Muscle of arm (tissue), 12 donors: Measurements from ENCODE around the gene METTL8. TPM values are rescaled to one million over a fixed set of nuclear protein-coding genes. Genes with fewer than 3 reads are reported as not detected.
"Not testable (repeated sequence)": the region's sequence is repeated elsewhere in the genome, so short reads cannot be mapped to it uniquely, and the experiment has no call there.

Experiments used
- DNase-seq: peaks from one replicate; pipeline ENCODE4 v3.0.0-alpha.2; 2013
- polyA plus RNA-seq, 12 donors: library from polyadenylated mRNA; unstranded; fragments of 120-200 nt; gene quantifications; one replicate each; pipeline ENCODE4 v1.2.1, GENCODE V29; 2013; ENCODE audit not compliant: insufficient read length in 12 of 12

METTL8 gene
- polyA plus RNA-seq, 12 donors, result 12.3 to 376 (median 15.6) TPM

DNA sequence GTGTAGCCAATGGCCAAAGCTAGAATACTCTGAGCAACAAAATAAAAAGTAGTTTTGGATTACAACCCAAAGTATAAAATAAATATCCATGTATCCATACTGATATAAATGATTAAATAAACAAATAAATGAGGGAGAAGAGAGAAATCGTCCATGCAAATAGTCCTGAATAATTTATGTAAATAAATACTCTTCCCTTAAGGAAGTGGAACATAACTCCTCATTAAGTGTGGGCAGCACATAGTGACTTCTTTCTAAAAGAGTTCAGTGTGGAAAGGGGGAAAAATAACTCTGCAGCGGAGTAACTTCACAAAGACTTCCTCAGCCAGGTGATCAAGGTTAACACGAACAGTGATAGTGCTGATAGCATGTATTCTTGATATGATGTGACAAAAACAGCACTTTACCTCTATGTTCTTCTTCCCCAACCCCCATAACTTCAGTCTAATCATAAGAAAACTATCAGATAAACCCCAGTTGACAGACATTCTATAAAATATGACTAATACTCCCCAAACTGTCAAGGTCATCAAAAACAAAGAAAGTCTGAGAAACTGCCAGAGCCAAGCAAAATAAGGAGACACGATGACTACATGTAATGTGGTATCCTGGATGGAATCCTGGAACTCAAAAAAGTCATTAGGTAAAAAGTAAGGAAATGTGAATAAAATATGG is 30.7 kb downstream of the METTL8 start:
- no peak for DNase-seq

DNA sequence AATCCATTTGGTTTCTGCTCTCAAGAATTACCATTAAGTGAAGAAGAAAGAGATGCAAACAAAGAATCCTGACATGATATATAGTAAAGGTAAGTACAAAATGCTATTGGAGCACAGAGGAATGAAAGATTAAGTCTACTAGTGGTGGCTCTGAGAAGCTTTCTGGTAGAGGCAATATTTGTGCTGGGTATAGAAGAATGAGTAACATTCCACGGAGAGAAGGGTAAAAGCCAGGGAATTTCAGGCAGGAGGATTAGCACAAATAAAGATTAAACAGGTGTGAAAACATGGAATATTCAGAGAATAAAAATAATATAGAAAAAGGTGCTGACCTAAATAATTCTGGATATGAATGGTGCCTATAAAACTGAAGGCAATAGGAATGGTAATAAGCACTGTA is 31.8 kb downstream of the METTL8 start:
- no peak for DNase-seq

DNA sequence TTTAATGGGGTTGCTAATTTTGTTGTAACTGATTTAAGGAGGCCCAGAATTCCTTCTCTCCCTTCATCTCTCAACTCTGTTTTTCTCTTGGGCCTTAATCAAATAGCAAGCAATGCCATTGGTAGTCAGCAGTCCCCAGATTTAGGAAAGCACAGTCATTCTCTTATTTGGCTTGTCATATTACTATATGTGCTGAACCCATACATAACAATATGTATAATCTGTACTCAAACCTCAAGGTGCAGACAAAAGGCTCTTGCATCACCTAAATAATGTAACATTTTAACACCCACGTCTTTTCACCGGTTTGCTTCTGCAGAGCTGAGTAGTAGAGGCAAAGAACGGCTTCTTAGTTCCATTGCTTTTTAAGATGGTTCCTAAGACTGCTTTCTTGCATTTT is 33.4 kb downstream of the METTL8 start:
- no peak for DNase-seq

DNA sequence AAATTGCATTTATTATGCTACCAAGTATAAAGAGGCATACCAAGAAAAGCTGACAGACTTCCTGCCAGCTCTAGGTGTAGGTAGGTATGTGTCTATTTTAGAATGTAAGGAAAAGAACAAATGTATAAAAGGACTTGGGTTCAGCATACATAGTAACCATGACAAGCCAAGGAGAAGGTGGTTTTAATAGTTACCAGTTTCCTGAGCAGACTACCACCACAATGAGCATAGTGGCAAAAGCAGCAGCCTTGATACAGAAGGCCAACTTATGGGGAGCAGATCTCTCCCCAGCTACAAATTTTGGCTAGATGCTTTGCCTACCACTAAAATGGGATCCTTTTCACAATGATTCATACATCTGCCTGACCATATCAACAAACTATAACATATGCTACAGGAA is 34.5 kb downstream of the METTL8 start:
- no peak for DNase-seq

DNA sequence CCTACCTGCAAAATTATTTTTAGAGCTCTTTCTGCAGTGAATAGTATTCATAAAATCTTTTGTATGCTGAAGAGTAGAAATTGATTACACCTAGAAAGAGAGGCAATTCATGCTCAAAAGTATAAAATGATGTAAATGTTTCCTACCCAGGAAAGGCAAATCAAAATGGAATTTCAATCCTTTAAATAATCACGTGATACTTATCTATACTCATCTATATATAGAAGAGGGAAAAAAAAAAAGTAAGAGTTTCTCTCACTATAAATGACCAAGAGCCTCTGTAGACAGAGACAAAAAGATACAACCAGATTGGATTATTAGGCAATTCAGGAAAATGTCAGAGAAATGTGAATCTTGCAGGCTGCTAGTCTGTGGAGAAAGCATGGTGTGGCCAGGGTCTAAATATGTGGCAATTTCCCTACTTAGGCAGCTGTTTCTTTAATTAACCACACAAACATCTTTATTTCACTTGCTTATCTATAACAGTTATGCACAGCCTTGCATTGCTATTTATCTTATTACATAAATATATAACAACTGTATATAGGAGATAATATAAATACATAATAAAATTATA is 39.5 kb downstream of the METTL8 start:
- DNase-seq, result no peak

DNA sequence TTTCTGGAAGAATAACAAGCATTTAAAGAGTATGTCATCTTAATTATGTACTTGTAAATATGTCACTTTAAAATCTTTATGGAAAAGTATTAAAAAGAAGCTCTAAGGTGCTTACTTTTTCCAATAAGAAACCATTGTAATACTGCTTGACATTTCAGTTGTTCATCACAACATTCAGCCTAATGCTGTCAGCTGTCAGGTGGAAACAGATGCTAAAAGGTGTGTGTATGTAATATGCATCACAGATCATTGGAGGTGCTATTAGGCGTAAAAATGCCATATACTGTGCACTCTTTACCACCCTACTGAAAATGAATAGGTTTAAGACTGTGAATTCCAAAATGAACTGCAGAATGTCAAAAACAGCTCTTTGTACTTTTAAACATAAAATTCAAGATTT is 40.3 kb downstream of the METTL8 start:
- no peak for DNase-seq

DNA sequence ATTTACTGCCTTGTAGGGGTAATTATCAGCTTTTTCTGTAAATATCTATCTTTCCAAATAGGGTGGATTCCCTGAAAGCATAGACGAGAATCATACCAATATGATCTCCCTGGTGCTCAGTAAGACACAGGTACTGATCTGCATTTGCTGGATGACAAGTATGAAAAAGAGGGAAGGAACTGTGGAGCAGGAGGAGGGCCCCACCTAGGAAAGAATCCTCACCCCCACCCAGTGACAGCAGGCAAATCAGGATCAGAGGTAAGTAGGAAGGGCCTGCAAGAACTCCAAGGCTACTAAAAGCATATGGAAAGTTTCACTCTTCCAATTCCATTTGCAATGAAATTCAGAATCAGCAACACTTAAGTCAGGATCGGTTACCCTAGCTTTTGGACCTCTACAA is 42.3 kb downstream of the METTL8 start:
- DNase-seq, result no peak

DNA sequence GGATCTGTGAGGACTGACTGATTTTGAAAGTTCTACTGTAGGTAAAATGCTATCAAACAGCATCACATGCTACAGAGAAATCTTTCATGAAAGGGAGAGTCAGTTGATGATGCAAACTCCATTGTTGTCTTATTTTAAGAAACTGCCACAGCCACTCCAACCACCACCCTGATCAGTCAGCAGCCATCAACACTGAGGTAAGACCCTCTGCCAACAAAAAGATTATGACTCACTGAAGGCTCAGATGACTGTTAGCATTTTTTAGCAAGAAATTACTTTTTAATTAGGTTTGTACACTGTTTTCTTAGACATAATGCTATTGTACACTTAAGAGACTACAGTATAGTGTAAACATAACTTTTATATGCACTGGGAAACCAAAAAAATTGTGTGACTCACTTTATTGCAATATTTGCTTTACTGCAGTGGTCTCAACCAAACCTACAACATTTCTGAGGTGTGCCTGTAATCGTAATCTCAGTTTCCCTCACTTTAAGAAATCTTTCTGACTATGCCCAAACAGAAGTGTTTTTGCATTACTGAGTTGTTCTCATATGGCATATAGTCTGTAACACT is 42.8 kb downstream of the METTL8 start:
- DNase-seq, result no peak

DNA sequence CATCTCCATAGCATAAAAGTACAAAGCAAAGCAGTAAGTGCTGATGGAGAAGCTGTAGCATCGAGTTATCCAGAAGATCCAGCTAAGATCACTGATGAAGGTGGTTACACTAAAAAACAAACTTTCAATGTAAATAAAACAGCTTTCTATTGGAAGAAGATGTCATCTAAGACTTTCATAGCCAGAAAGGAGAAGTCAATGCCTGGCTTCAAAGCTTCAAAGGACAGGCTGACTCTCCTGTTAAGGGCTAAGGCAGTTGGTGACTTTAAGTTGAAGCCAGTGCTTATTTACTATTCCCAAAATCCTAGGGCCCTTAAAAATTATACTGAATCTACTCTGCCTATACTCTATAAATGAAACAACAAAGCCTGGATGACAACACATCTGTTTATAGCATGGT is 44.0 kb downstream of the METTL8 start:
- DNase-seq, result no peak

DNA sequence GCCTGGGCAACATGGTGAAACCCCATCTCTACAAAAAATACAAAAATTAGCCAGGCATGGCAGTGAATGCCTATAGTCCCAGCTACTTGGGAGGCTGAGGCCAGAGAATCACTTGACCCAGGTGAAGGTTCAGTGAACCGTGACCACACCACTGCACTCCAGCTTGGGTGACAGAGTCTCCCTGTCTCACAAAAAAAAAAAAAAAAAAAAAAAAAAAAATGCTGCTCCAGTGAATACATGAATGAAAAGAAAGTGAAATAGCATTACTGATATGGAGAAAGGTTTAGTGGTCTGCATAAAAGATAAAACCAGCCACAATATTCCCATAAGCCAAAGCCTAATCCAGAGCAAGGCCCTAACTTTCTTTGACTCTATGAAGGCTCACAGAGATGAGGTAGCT is 44.5 kb downstream of the METTL8 start:
- no peak for DNase-seq

DNA sequence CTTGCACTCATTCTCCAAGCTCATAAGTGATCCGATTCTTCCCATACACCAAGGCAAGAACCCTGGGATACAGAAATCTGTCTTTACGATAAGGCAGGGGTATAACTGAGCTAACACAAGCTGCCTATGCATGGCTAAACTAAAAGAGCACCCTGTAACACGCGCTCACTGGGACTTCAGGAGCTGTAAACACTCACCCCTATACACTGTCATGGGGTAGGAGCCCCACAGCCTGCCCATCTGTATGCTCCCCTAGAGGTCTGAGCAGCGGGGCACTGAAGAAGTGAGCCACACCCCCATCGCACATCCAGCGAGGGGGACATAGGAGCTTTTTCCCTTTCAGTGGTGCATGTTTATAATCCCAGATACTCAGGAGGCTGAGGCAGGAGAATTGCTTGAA is 46.7 kb downstream of the METTL8 start:
- no peak for DNase-seq

DNA sequence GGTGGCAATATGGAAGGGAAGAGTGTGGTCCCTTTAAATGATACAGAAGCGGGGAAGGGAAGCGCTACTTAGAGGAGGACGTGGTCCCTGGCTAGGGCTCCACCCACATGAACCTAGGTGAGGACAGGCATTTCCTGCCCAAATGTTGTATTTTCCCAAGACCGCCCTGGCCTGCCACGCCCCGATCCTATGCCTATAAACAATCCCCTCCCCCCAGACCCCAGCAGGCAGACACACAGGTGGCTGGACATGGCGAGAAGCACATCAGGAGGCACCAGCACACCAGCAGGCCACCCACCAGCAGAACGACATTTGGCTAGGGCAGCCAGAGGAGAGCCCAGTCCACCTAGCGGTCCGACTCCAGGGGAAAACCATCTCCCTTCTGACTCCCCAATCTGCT is 47.2 kb downstream of the METTL8 start:
- no peak for DNase-seq

DNA sequence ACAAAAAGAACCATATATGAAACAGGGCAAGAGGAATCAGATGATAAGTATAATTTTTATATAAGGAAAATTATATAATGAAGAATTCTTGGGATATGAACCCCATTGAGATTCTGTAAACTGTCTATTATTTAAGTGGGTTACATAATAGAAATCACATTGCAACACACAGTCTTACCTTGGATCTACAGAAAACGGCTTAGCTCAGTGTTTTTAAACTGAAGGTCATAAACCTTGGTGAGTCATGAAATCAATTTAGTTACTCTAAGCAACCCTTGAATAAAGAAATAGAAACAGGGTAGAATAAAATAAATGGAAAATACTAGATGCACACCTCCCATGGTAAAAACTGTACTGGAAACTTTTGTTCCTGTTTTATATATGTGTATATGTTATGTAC is 50.7 kb downstream of the METTL8 start:
- DNase-seq, result no peak

DNA sequence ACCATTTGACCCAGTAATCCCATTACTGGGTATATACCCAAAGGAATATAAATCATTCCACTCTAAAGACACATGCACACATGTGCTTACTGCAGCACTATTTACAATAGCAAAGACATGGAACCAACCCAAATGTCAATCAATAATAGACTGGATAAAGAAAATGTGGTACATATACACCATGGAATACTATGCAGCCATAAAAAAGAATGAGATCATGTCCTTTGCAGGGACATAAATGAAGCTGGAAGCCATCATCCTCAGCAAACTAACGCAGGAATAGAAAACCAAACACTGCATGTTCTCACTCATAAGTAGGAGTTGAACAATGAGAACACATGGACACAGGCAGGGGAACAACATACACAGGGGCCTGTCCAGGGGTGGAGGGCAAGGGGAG is 51.6 kb downstream of the METTL8 start:
- not testable (repeated sequence) for DNase-seq

DNA sequence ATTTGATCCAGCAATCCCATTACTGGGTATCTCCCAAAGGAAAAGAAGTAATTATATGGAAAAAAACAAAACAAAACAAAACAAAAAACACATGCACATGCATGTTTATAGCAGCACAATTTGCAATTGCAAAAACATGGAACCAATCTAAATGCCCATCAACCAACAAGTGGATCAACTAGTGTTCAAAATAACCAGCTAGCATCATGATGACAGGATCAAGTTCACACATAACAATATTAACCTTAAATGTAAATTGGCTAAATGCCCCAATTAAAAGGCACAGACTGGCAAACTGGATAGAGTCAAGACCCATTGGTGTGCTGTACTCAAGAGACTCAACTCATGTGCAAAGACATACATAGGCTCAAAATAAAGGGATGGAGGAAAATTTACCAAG is 55.9 kb downstream of the METTL8 start:
- DNase-seq, result not testable (repeated sequence)

DNA sequence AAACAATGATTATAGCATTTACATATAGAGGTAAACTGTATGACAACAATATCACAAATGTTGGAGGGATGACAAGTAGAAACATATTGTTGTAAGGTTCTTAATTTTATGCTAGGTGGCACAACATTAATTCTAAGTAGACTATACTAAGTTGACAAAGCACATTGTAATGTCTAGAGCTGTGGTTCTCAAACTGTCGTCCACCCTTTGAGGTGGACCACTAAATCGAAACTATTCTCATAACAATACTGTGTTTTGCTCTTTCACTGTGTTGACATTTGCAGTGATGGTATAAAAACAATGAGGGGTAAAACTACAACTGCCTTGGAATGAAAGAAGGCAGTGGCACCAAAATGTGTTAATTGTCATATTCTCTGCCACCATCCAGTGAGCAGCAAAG is 66.1 kb downstream of the METTL8 start:
- DNase-seq, result no peak

DNA sequence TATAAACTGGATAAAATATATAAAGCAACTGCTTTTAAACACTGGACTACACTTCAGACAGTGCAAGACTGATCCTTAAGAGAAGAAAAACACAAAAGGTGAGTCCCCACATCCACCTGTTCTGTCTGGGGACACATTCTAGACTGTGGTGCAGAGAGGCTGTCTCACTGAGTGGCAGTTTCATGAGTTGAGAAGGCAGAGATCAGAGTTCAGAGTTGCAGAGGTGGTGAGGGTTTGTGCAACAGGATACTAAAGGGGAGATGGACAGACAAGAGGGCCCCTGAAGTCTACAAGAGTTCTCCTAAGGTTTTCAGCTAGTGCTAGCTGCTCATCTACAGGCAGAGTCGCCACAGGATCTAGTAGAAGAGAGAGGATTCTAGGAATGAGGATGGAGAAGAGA is 68.0 kb downstream of the METTL8 start:
- DNase-seq, result no peak

DNA sequence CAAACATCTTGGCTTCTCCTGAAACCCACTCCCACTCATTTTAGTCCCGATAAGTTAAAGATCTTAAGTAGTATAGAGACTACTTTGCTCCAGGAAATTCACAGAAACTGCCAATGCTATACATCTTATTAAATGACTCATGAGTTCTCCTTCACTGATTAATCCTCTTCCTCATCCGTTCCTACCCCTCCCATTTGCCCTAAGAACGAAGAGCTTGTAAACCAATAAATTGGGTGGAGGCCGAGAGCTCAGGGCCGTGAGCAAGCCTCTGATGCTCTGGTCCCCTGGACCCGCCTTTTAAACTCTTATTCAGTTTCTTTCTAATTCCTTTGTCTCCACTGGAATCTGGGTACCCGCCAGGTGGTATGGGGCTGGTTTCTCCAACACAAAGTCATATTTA is 68.6 kb downstream of the METTL8 start:
- DNase-seq, result no peak

DNA sequence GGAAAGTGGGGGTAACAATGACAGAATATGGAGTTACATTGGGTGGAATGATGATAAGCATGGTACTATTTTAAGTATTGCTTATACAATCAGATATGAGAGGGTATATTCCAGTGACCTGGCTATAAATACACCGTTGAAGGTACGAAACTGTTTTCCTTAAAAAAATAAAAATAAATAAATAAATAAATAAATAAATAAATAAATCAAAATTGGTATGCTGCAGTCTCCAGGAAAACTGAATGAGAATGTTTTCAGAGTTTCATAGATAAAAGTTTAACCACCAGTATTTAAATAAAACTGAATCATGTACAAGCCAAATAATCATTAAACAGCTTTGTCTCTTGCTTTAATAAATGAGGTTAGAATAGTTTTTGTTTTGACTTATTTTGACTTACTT is 71.4 kb downstream of the METTL8 start:
- DNase-seq, result no peak

DNA sequence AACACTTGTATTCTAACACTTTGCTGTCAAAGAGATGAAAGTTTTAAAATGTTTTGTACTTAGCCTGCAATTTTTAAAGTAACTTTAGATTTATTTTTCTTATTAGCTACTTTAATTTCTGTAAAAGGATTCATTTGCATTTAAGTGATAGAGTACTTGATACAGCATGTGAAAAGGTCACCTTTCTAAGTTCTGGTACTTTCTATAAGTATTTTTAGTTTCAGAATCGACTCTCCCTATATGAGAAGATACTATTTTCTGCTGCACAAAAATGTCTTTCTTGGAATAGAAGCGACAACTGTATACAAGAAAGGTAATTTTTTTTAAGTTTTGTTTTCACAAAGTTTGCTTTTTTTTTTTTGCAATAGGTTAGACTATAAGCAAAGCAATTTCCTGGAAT is 72.9 kb downstream of the METTL8 start:
- no peak for DNase-seq

DNA sequence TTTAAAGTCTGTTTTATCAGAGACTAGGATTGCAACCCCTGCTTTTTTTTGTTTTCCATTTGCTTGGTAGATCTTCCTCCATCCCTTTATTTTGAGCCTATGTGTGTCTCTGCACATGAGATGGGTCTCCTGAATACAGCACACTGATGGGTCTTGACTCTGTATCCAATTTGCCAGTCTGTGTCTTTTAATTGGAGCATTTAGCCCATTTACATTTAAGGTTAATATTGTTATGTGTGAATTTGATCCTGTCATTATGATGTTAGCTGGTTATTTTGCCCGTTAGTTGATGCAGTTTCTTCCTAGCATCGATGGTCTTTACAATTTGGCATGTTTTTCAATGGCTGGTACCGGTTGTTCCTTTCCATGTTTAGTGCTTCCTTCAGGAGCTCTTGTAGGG is 80.0 kb downstream of the METTL8 start:
- not testable (repeated sequence) for DNase-seq

DNA sequence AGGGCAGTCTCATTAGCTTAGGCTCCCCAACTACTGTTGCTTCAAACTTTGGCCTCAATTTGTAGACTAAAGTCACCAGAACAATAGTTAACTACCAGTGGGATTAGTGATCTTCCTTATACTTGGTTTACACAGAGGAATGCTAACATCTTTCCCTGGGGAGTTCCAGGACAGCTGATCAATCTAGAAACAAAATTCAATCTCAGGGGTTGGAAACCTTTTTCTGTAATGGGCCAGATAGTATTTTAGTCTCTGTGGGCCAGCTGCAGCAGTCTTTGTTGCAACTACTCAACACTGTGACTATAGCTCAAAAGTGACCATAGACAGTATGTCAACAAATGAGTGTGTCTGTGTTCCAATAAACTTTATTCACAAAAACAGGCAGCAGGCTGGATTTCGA is 85.7 kb downstream of the METTL8 start:
- DNase-seq, result no peak

DNA sequence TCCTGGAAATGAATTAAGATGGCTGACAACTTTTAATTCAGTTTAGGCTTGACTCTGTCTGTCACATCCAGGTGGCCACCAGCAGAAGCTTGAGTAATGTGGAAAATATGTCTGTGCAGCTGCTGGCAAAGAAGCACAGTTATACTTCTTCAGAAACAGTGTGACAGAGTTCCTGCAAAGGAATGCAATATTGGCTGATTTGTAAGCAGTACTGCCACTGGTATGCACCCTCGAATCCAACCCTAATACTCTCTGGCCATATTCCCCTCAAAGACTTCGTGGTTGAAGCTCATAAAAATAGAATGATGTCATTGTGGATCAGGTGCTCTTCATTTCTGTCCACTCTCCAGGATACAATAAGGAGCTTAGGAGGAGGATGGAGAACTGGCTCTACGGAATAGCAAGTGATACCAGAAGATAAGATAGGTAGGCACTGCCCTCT is 86.2 kb downstream of the METTL8 start:
- peak; percentile 55 for DNase-seq
